DOHH2 (cell line): Measurements from ENCODE around the gene LRRC75A.

Source experiments
- H3F3A ChIP-seq: fragments of 200-600 bp; sonication (generic), shearing (Covaris generic); 2 replicates; pipeline ENCODE4 v1.6.0; 2016; ENCODE audit warnings: antibody characterized with exemption, mild to moderate bottlenecking; ENCODE audit not compliant: control insufficient read depth, insufficient read depth
- H3K27ac ChIP-seq: fragments of 200-600 bp; sonication (generic); 2 replicates; pipeline ENCODE4 v1.5.1; 2014; ENCODE audit warnings: low read depth, mild to moderate bottlenecking, low read length, moderate library complexity
- H3K27me3 ChIP-seq: fragments of 200-600 bp; sonication (generic); 2 replicates; pipeline ENCODE4 v1.6.1; 2014; ENCODE audit warnings: mild to moderate bottlenecking, low read length, mixed read lengths; ENCODE audit not compliant: control insufficient read depth
- H3K36me3 ChIP-seq: fragments of 200-600 bp; sonication (generic); 2 replicates; pipeline ENCODE4 v1.6.1; 2014; ENCODE audit warnings: mild to moderate bottlenecking, low read length, moderate library complexity, mixed read lengths; ENCODE audit not compliant: control insufficient read depth
- H3K4me1 ChIP-seq: fragments of 200-600 bp; sonication (generic); 2 replicates; pipeline ENCODE4 v1.6.1; 2014; ENCODE audit warnings: mild to moderate bottlenecking, low read length, mixed read lengths; ENCODE audit not compliant: control insufficient read depth
- H3K4me2 ChIP-seq: fragments of 200-600 bp; sonication (generic); 2 replicates; pipeline ENCODE4 v1.6.0; 2014; ENCODE audit warnings: mild to moderate bottlenecking, low read length, moderate library complexity
- H3K4me3 ChIP-seq: fragments of 200-600 bp; sonication (generic); 2 replicates; pipeline ENCODE4 v1.5.1; 2014; ENCODE audit warnings: mild to moderate bottlenecking, low read length, mixed read lengths
- H3K79me2 ChIP-seq: fragments of 200-600 bp; sonication (generic); 2 replicates; pipeline ENCODE4 v1.6.1; 2014; ENCODE audit warnings: mild to moderate bottlenecking, low read length, mixed read lengths; ENCODE audit not compliant: control insufficient read depth
- H3K9me2 ChIP-seq: fragments of 200-600 bp; sonication (generic); replicated peaks from 2 replicates; pipeline ENCODE4 v1.6.1; 2014; ENCODE audit warnings: mild to moderate bottlenecking, low read length, mixed read lengths; ENCODE audit not compliant: control insufficient read depth
- H3K9me3 ChIP-seq: fragments of 200-600 bp; sonication (generic); 2 replicates; pipeline ENCODE4 v1.6.1; 2014; ENCODE audit warnings: antibody characterized with exemption, low read length, mixed read lengths; ENCODE audit not compliant: control insufficient read depth, insufficient read depth
- H4K20me1 ChIP-seq: fragments of 200-600 bp; sonication (generic); 2 replicates; pipeline ENCODE4 v1.6.0; 2014; ENCODE audit warnings: low read depth, mild to moderate bottlenecking, antibody characterized with exemption, low read length, moderate library complexity; ENCODE audit not compliant: control insufficient read depth, insufficient read depth
- CTCF ChIP-seq: fragments of 200-600 bp; sonication (generic); IDR thresholded peaks from one replicate; pipeline ENCODE4 v1.5.1; 2014; ENCODE audit warnings: antibody characterized with exemption, mild to moderate bottlenecking, low read depth, low read length; ENCODE audit not compliant: poor library complexity, severe bottlenecking
- EZH2phosphoT487 ChIP-seq: fragments of 200-600 bp; sonication (generic); IDR thresholded peaks from 2 replicates; pipeline ENCODE4 v1.6.1; 2017; ENCODE audit warnings: borderline replicate concordance, mild to moderate bottlenecking, antibody characterized with exemption, low read length, moderate library complexity, mixed read lengths

LRRC75A gene

GRCh38 chr17:16519021-16519420 is 27.0 kb upstream of the LRRC75A start:
- Histone ChIP-seq H3F3A (no peaks in the 10 kb centered on the region), H3K27me3 (no peaks in the 10 kb centered on the region; the same call in 1 of the 2 replicates), H3K27ac (no peak overlapping the region), H3K79me2 (no peaks in the 10 kb centered on the region), H3K9me2 (no peaks in the 10 kb centered on the region), H3K4me3 (no peak overlapping the region), H3K4me1 (peaks cover 4% of the 10 kb centered on the region), H3K36me3 (no peaks in the 10 kb centered on the region), H3K9me3 (no peaks in the 10 kb centered on the region), H4K20me1 (no peaks in the 10 kb centered on the region), H3K4me2 (no peak overlapping the region)
- TF ChIP-seq CTCF: no peak
- no peak for TF ChIP-seq EZH2phosphoT487

- Histone ChIP-seq H3K4me2 (no peak overlapping the region), H3K9me3 (no peaks in the 10 kb centered on the region), H4K20me1 (no peaks in the 10 kb centered on the region), H3F3A (no peaks in the 10 kb centered on the region), H3K4me3 (no peak overlapping the region), H3K27ac (no peak overlapping the region), H3K9me2 (no peaks in the 10 kb centered on the region), H3K27me3 (no peaks in the 10 kb centered on the region; the same call in 1 of the 2 replicates), H3K36me3 (no peaks in the 10 kb centered on the region), H3K4me1 (peaks cover 4% of the 10 kb centered on the region), H3K79me2 (no peaks in the 10 kb centered on the region)
- no peak for TF ChIP-seq CTCF
- TF ChIP-seq EZH2phosphoT487: no peak
Measured at GRCh38 chr17:16517477-16517876, 25.5 kb upstream of the LRRC75A start.

DNA sequence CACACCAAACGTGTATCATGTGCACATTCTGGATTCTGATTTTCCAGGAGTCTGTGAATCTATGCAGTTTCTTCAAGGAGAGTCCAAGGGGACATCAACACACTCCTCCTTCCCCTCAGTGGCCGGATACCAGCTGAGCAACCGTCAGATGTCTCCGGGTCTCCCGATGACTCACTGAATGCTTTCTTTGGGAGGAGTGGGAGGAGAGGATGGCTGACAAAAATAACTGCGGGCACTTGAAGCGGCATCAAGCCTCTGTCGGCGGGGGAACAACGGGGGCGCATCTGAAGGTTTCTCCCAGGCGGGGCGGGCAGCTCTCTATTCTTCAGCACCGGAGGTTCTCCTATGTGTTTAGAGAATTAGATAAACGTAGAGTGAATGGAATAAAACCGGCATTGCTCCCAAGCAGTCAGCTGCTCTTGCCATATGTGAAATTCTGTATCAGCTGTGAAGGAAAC is 24.6 kb upstream of the LRRC75A start:
- H3K4me1 ChIP-seq: peaks cover 4% of the 10 kb centered on the region
- H3K4me2 ChIP-seq: no peak overlapping the region
- no peaks in the 10 kb centered on the region for H3K9me2 ChIP-seq
- H3K36me3 ChIP-seq: no peaks in the 10 kb centered on the region
- no peaks in the 10 kb centered on the region for H3F3A ChIP-seq
- no peaks in the 10 kb centered on the region for H3K9me3 ChIP-seq
- H4K20me1 ChIP-seq: no peaks in the 10 kb centered on the region
- no peak overlapping the region for H3K27ac ChIP-seq
- no peak overlapping the region for H3K4me3 ChIP-seq
- no peaks in the 10 kb centered on the region; the same call in 1 of the 2 replicates for H3K27me3 ChIP-seq
- TF ChIP-seq CTCF (no peak), EZH2phosphoT487 (no peak)
- no peaks in the 10 kb centered on the region for H3K79me2 ChIP-seq
